Adipose tissue (tissue), 3 donors: Measurements from ENCODE around the gene LRRC27. TPM values are rescaled to one million over a fixed set of nuclear protein-coding genes. Genes with fewer than 3 reads are reported as not detected.

ENCODE experiments used
- H3K27ac ChIP-seq: one replicate; pipeline ENCODE4 v1.5.1; 2013; ENCODE audit warnings: low read depth, low read length
- WGBS, 3 donors: extraction: QIAGEN DNeasy Blood & Tissue Kit; methylation state at CpG; one replicate each; pipeline ENCODE4 v1.1.7; 2013; 5-methylcytosine and 5-hydroxymethylcytosine counted together
- polyA plus RNA-seq, 3 donors: library from polyadenylated mRNA; stranded (reverse); fragments of 200-250 nt; gene quantifications; one replicate each; pipeline ENCODE4 v1.2.3, GENCODE V29; 2013
- donor health status: healthy with polysubstance abuse.
- donor health status: Bipolar disorder and iron deficiency.
- donor health status: healthy.

LRRC27 gene
- polyA plus RNA-seq, 3 donors, result 3.4 to 6.1 (median 5.0) TPM

GRCh38 chr10:132299371-132300336, 32.3 kb upstream of the LRRC27 start:
- WGBS, 3 donors, result 86 to 90% (median 88%) methylated on average over 34 of the region's 34 CpGs
- no peak overlapping the region for H3K27ac ChIP-seq

DNA sequence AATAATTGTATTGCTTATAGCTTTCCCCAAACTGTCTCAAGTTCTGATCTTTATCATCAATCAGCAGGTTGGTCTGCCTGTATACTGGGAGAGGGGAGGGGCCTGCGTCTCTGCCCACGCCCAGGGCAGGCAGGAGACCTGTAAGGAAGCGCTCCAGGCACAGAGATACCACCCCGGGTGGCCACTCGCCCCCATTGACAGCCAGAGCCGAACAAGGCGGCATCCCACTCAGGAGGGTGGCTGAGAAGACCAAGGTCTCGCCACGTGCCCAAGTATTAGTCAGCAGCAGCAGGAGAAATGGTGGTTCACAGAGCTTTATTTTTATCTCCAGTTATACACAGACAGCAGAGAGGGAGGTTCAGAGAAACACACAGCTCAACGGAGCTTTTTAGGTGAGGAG, 31.4 kb upstream of the LRRC27 start:
- H3K27ac ChIP-seq, result no peak overlapping the region
- 69 to 89% (median 70%) methylated on average over 10 of the region's 10 CpGs for WGBS, 3 donors

DNA sequence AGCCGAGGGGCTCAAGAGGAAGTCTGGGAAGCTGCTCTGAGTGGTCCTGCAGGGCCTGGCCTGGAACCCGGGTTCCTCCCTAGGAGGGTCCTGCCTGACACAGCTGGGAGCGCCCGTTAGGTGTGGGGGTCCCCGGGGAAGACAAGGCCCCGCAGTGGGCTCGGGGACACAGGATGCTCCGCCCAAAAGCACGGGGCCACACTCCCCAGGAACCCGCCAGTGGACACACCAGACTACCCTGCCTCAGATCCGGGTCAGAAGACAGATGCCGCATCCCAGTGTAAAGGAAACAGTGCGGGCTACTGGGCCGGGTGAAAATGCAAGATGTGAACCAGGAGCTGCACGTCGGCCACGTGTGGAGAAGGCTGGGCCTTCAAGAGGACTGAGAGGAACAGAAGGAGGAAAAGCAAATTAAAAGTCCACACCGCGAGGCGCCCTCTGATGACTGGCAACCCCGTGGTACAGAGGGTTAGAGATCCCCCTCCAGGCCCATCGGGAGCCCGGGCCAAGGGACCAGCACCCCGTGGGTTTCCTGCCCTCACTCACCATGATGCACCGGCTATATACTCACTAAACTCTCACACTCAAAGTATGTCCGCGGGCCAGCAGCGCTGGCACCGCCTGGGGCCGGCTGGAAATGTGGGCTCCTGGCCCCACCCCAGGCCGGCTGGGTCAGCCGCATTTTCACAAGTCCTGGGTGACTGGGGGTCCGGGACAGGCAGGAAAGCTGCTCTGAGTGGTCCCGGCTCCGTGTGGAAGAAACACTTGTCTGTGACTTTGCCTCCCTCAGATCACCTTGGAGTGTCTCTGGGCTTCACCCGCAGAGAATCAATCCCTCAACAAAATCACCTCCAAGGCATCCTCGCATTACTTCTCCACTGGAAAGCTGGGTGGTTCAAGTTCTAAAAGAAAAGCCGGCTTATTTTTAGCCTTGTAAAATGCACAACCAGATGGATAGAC, 30.3 kb upstream of the LRRC27 start:
- H3K27ac ChIP-seq, result no peak overlapping the region
- 87 to 91% (median 87%) methylated on average over 38 of the region's 38 CpGs for WGBS, 3 donors

- no peak overlapping the region for H3K27ac ChIP-seq
- 87 to 91% (median 90%) methylated on average over 29 of the region's 29 CpGs for WGBS, 3 donors
Measured at GRCh38 chr10:132302421-132303310, 29.3 kb upstream of the LRRC27 start.

GRCh38 chr10:132303361-132304115, 28.5 kb upstream of the LRRC27 start:
- H3K27ac ChIP-seq, result no peak overlapping the region
- 86 to 93% (median 93%) methylated on average over 21 of the region's 21 CpGs for WGBS, 3 donors

DNA sequence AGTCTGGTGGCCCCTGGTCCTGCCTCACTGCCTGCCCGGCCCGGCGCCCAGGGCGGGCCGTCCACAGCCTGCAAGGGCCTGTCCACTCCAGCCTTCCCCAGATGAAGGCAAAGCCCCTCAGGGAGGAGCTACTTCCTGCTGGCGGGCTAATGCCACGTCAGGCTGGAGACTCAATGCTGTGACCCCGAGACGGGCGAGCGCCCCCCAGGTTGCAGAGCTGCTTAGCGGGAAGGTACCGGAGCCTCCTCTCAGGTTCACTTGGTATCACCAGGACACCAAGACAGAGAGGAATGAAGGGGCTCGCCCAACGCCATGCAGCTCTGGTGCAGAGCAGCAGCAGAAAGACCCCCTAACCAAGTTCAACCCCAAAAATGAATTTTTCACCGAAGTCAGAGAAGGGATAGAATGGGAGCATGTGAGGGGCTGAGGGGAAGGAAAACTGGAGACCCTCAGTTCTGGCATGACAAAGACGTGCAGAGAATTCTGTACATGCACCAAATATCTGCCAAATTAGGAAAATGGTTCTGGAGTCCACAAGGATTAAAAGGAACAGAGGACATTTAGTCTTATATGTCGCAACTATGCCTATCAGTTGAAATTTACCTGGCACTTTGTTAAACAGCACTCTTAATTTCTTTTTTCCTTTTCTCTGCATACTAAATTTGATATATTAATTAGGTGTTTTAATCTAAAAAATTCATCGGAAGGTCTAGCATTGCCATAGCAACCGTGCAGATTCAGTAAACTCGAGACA, 27.1 kb upstream of the LRRC27 start:
- no peak overlapping the region for H3K27ac ChIP-seq
- WGBS, 3 donors, result 86 to 95% (median 94%) methylated on average over 21 of the region's 21 CpGs

- no peak overlapping the region for H3K27ac ChIP-seq
- WGBS, 3 donors, result 92 to 94% (median 94%) methylated on average over 22 of the region's 22 CpGs
Measured at GRCh38 chr10:132305654-132306342, 26.2 kb upstream of the LRRC27 start.

DNA sequence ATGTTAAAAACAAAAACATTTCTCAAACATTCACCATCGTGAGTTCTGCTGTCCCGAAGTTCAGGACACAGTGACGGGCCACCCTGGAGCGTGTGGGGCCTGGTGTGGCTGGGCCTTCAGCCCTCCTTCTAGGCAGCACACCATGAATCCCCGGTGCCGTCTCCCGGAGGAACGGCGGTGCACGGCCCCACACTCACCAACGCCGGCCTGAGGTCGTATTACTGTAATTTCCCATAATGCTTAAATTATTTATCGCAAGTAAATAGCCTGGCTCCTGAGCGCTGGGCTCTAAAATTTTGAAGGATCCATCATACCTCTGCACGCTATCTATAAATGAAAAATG, 25.7 kb upstream of the LRRC27 start:
- WGBS, 3 donors, result 95 to 97% (median 96%) methylated on average over 16 of the region's 16 CpGs

DNA sequence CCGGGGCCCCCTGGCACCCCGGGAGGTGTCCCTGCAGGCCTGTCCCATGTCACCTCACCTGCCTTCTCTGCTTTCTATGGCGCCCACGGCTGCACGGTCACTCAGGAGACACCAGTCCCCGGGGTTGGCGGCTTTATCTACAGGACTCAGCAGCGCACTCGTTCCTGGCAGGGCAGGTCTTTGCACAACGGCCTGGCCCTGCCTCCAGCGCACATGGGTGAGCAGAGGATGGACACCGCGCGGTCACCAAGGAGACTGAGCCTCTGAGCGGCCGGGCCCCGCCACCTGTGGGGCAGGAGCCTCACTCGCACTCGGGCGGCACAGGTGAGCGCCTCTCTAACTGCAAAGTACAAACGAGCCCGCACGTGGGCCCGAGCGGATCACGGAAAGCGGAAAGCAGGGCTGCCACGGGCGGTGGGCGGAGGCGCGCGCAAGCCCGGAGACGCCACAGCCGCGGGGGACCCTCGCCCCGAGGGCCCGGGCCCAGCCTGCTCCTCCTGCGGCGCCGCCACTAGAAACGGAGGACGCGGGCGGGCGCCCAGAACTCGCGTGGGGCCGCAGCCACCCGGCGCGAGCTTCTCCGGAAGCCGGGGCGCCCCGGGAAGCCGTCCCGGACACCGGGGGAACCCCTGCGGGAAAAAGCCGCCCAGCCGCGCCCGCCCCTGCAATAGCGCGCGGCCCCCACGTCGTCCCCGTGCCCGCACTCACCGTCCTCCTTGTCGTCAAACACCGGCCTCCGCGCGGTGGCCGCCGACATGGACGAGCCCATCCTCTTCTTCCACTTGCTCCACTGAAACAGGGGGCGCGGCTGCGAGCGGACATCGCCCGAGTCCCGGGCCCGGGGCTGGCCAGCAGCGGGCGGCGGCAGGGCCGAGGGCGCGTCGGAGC, 24.9 kb upstream of the LRRC27 start:
- WGBS, 3 donors, result 3 to 6% (median 4%) methylated on average over 82 to 98 of the region's 98 CpGs
- H3K27ac ChIP-seq, result no peak overlapping the region

More for the DNA sequence above, 25.7 kb upstream of the LRRC27 start:
- no peak overlapping the region for H3K27ac ChIP-seq

- no peak within 1 kb of the TSS for H3K27ac ChIP-seq
- 0% methylated on average over 47 to 84 of the region's 84 CpGs for WGBS, 3 donors
Measured at GRCh38 chr10:132307823-132308586, 24.0 kb upstream of the LRRC27 start, which contains the start of gene STK32C. STK32C (minus strand) TSS chr10:132307950; CDS start chr10:132307833, 117 bp downstream.

DNA sequence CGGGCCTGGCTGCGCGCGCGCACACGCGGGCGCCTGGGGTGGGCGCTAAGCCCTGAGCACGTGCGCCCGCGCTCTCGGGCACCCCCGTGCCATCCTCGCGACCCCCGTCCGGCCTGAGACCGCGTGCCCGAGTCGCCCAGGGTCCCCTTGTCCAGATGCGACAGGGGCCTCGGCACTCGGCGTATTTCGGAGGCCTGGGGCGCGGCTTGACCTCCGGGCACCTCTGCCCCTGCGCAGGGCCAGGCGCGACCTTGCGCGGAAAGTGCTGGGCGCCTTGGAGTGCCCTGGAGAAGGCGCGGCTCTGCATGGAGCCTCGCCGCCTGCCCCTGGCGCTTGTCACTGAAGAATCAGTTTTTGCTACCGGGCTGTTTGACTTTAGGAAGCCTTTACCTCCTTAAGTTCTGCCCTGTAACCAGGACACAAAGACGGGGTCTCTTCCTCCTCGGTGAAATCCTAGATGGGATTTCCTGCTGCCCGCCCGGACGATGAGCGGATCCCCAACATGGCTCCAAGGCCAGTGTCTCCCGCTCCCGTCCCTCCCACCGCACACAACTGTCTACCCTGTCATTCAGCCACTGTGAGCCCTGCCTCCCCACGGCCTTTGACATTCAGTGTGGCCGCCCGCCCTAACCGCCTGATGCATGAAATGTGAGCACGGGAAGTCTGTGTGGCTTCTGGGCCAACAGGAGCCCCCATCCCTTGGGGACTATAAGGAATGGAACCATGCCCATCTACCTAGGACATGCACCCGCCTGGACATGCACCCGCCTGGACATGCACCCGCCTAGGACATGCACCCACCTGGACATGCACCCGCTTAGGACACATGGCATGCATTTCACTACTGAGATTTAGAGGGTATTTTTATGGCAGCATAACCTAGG, 23.2 kb upstream of the LRRC27 start:
- WGBS, 3 donors, result 18 to 25% (median 22%) methylated on average over 47 to 61 of the region's 61 CpGs
- no peak overlapping the region for H3K27ac ChIP-seq

DNA sequence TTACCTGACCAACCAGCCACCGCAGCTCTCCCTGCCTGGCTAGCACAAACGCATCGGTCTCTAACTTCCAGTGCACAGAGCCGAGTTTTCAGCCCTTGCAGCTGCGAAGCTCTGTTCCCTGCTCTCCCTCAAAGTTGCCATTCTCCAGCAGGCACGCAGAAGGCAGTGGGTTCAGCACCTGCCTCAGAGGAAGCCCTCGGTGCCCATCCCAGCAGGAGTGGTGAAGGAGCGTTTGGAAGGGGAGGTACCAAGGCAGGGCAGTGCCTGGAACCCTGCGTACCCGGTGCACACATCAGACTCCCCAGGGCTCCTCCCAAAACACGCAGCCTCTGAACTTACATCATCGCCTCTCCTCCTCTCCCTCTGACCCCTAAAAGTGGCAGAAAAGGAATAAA, 22.5 kb upstream of the LRRC27 start:
- H3K27ac ChIP-seq, result no peak overlapping the region
- WGBS, 3 donors, result 73 to 90% (median 75%) methylated on average over 12 of the region's 12 CpGs

DNA sequence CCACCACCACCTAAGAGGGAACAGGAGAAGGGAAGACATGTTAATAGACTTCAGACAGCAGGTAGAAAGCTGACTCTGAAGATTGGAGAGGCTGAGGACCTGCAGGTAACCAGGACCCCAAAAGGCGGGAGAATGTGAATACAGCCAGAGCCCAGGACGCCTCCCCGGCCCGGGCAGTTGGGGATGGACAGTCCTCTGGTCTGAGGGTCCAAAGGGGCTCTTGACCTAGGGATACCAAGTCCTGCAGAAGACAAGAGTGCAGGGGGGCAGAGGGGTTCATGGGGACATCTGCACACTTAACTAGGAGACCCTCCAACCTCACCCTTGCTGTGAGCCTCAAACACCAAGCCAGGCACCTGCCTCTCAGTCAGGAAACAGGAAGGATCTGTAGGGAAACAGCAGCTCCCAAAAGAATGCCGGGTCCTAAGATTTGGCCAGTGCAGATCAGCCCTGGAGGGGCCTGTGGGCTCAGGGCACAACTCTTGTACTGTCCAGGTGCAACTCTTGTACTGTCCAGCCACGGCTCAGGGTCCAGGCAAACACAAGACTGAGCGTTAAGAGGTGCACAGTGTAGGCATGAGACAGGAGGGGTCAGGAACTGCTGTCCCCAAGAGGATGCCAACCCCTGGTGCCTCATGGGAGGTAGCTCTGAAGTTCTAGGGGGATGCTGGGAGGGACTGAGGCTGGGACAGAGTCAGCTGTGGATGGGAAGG, 22.0 kb upstream of the LRRC27 start:
- no peak overlapping the region for H3K27ac ChIP-seq
- 80 to 89% (median 88%) methylated on average over 7 of the region's 7 CpGs for WGBS, 3 donors
